ENCODE measurements around the gene GOLGA8J. TPM values are rescaled to one million over a fixed set of nuclear protein-coding genes. Genes with fewer than 3 reads are reported as not detected.
"Not testable (repeated sequence)": the region's sequence is repeated elsewhere in the genome, so short reads cannot be mapped to it uniquely, and the experiment has no call there.

GOLGA8J gene
- 0.74 TPM in 1 of 2 replicates, not detected in the other for total RNA-seq

GRCh38 chr15:30082655-30083054, at the start of gene GOLGA8J:
Gene GOLGA8J (plus strand): TSS chr15:30082955. CDS start chr15:30083053, 98 bp downstream.
- intact Hi-C loops (cut with micrococcal nuclease), result not testable (repeated sequence)

GRCh38 chr15:30033211-30033610, 49.5 kb upstream of the GOLGA8J start:
- intact Hi-C loops (cut with micrococcal nuclease), result no loop called here

- intact Hi-C loops (cut with micrococcal nuclease), result no loop called here
Observed at GRCh38 chr15:30033763-30034162, 49.0 kb upstream of the GOLGA8J start.

- intact Hi-C loops (cut with micrococcal nuclease), result no loop called here
Observed at GRCh38 chr15:30036036-30036703, 46.6 kb upstream of the GOLGA8J start.

- intact Hi-C loops (cut with micrococcal nuclease), result no loop called here
Observed at GRCh38 chr15:30038667-30039523, 43.9 kb upstream of the GOLGA8J start.

- intact Hi-C loops (cut with micrococcal nuclease), result loop anchor here (10.0 kb wide), 1 partner anchor 57 kb away; no protein-coding TSS in a partner anchor
Observed at GRCh38 chr15:30041868-30042267, 40.9 kb upstream of the GOLGA8J start.

GRCh38 chr15:30042556-30042955, 40.2 kb upstream of the GOLGA8J start:
- intact Hi-C loops (cut with micrococcal nuclease), result loop anchor here (10.0 kb wide), 1 partner anchor 58 kb away; no protein-coding TSS in a partner anchor

GRCh38 chr15:30043211-30043655, 39.5 kb upstream of the GOLGA8J start:
- intact Hi-C loops (cut with micrococcal nuclease), result loop anchor here (10.0 kb wide), 1 partner anchor 58 kb away; no protein-coding TSS in a partner anchor

- intact Hi-C loops (cut with micrococcal nuclease), result loop anchor here (10.0 kb wide), 1 partner anchor 60 kb away; no protein-coding TSS in a partner anchor
Observed at GRCh38 chr15:30044377-30044776, 38.4 kb upstream of the GOLGA8J start.

GRCh38 chr15:30044826-30045225, 37.9 kb upstream of the GOLGA8J start:
- intact Hi-C loops (cut with micrococcal nuclease), result loop anchor here (10.0 kb wide), 1 partner anchor 60 kb away; no protein-coding TSS in a partner anchor

- intact Hi-C loops (cut with micrococcal nuclease), result loop anchor here (10.0 kb wide), 1 partner anchor 61 kb away; no protein-coding TSS in a partner anchor
Observed at GRCh38 chr15:30045248-30046041, 37.3 kb upstream of the GOLGA8J start.

GRCh38 chr15:30046430-30046829, 36.3 kb upstream of the GOLGA8J start:
- intact Hi-C loops (cut with micrococcal nuclease), result loop anchor here (10.0 kb wide), 1 partner anchor 62 kb away; no protein-coding TSS in a partner anchor

- intact Hi-C loops (cut with micrococcal nuclease), result no loop called here
Observed at GRCh38 chr15:30055604-30056003, 27.2 kb upstream of the GOLGA8J start.

GRCh38 chr15:30056166-30056565, 26.6 kb upstream of the GOLGA8J start:
- intact Hi-C loops (cut with micrococcal nuclease), result no loop called here

- intact Hi-C loops (cut with micrococcal nuclease), result no loop called here
Observed at GRCh38 chr15:30059771-30060170, 23.0 kb upstream of the GOLGA8J start.

GRCh38 chr15:30062881-30063280, 19.9 kb upstream of the GOLGA8J start:
- intact Hi-C loops (cut with micrococcal nuclease), result no loop called here

GRCh38 chr15:30063835-30064546, 18.8 kb upstream of the GOLGA8J start:
- intact Hi-C loops (cut with micrococcal nuclease), result no loop called here

- intact Hi-C loops (cut with micrococcal nuclease), result no loop called here
Observed at GRCh38 chr15:30065025-30065801, 17.5 kb upstream of the GOLGA8J start.

GRCh38 chr15:30068326-30068725, 14.4 kb upstream of the GOLGA8J start:
- intact Hi-C loops (cut with micrococcal nuclease), result no loop called here

GRCh38 chr15:30072630-30073029, 10.1 kb upstream of the GOLGA8J start:
- intact Hi-C loops (cut with micrococcal nuclease), result loop anchor here (10.0 kb wide), 1 partner anchor 318 kb away; no protein-coding TSS in a partner anchor

Data from T-helper 1 cell treated with Interleukin-12 subunit alpha and Interleukin-12 subunit beta and Interleukin-4 antibody, amounts not matched to agents 30 ng/mL and 1 ng/mL, for 36 hours (primary cell).